CD14-positive monocyte (primary cell): ENCODE data around the gene ADGRG1. TPM values are rescaled to one million over a fixed set of nuclear protein-coding genes. Genes with fewer than 3 reads are reported as not detected.

ENCODE experiments used
- DNase-seq, 3 donors: peaks; one replicate each; pipeline ENCODE4 v3.0.0-alpha.2; 2011 to 2022
- H2AFZ ChIP-seq: 2 replicates; pipeline ENCODE4 v1.6.0; 2012; ENCODE audit warnings: mild to moderate bottlenecking, low read depth, low read length, inconsistent platforms; ENCODE audit not compliant: insufficient read depth, poor library complexity, severe bottlenecking
- H3K27ac ChIP-seq, 2 donors: 1 replicate in 1 of 2; 2 replicates in 1 of 2; pipeline ENCODE4 v1.5.1; 2012 to 2013; ENCODE audit warnings: low read length in 2 of 2, control low read depth in 1 of 2, inconsistent platforms in 1 of 2, low read depth in 1 of 2, mild to moderate bottlenecking in 1 of 2
- H3K27me3 ChIP-seq, 2 donors: one replicate each; pipeline versions ENCODE4 v1.6.0 to v1.6.1; 2011 to 2013; ENCODE audit warnings: low read length in 2 of 2; ENCODE audit not compliant: control insufficient read depth in 2 of 2, insufficient read depth in 2 of 2
- H3K36me3 ChIP-seq, 2 donors: replicated peaks in 1 of 2; 1 replicate in 1 of 2; 2 replicates in 1 of 2; pipeline versions ENCODE4 v1.5.1 to v1.6.1; 2012 to 2013; ENCODE audit warnings: low read length in 2 of 2, control low read depth in 1 of 2, inconsistent platforms in 1 of 2, mild to moderate bottlenecking in 1 of 2; ENCODE audit not compliant: insufficient read depth in 2 of 2, control insufficient read depth in 1 of 2
- H3K4me1 ChIP-seq, 2 donors: 1 replicate in 1 of 2; 2 replicates in 1 of 2; pipeline versions ENCODE4 v1.5.1 to v1.6.1; 2012 to 2013; ENCODE audit warnings: low read length in 2 of 2, control low read depth in 1 of 2, inconsistent platforms in 1 of 2, mild to moderate bottlenecking in 1 of 2, moderate library complexity in 1 of 2; ENCODE audit not compliant: insufficient read depth in 2 of 2, control insufficient read depth in 1 of 2
- H3K4me2 ChIP-seq: replicated peaks from 2 replicates; pipeline ENCODE3; 2012; ENCODE audit warnings: low read length, moderate library complexity, mild to moderate bottlenecking; ENCODE audit not compliant: poor library complexity, severe bottlenecking; ENCODE audit errors: extremely low read depth
- H3K4me3 ChIP-seq, 3 experiments: fragments of 200-600 bp in 1 of 3; sonication (generic) in 1 of 3; replicated peaks in 1 of 3; 1 replicate in 2 of 3; 2 replicates in 1 of 3; pipeline ENCODE4 v1.5.1; 2011 to 2013; ENCODE audit warnings: low read length in 3 of 3, mild to moderate bottlenecking in 3 of 3, control low read depth in 2 of 3, low read depth in 2 of 3, inconsistent platforms in 1 of 3, moderate library complexity in 1 of 3
- H3K79me2 ChIP-seq: 2 replicates; pipeline ENCODE4 v1.6.0; 2012; ENCODE audit warnings: mild to moderate bottlenecking, control low read depth, inconsistent platforms, low read length, moderate library complexity; ENCODE audit not compliant: insufficient read depth
- H3K9ac ChIP-seq: 2 replicates; pipeline ENCODE4 v1.6.0; 2017; ENCODE audit warnings: low read length, mild to moderate bottlenecking; ENCODE audit not compliant: insufficient read depth, poor library complexity, severe bottlenecking
- H3K9me3 ChIP-seq, 2 donors: replicated peaks in 1 of 2; 1 replicate in 1 of 2; 2 replicates in 1 of 2; pipeline versions ENCODE4 v1.5.1 to v1.6.1; 2012 to 2013; ENCODE audit warnings: low read length in 2 of 2, control low read depth in 1 of 2; ENCODE audit not compliant: control insufficient read depth in 1 of 2, insufficient read depth in 1 of 2
- H4K20me1 ChIP-seq: 2 replicates; pipeline ENCODE4 v1.6.0; 2012; ENCODE audit warnings: mild to moderate bottlenecking, low read length, control low read depth, moderate library complexity; ENCODE audit not compliant: insufficient read depth
- H3K27ac Mint-ChIP-seq, 7 donors: one replicate each; pipeline ENCODE4 v1.8.0; 2020; ENCODE audit warnings: mild to moderate bottlenecking in 7 of 7, mixed read lengths in 7 of 7, moderate library complexity in 6 of 7, inconsistent platforms in 2 of 7
- H3K27me3 Mint-ChIP-seq, 3 donors: one replicate each; pipeline ENCODE4 v1.8.0; 2021 to 2022; ENCODE audit warnings: low read depth in 3 of 3, mild to moderate bottlenecking in 3 of 3, mixed read lengths in 3 of 3, moderate library complexity in 3 of 3, inconsistent platforms in 1 of 3
- H3K36me3 Mint-ChIP-seq, 2 donors: one replicate each; pipeline ENCODE4 v1.8.0; 2020; ENCODE audit warnings: mixed read lengths in 2 of 2, inconsistent platforms in 1 of 2, mild to moderate bottlenecking in 1 of 2
- H3K4me1 Mint-ChIP-seq: one replicate; pipeline ENCODE4 v1.8.0; 2020; ENCODE audit warnings: mild to moderate bottlenecking, mixed read lengths
- H3K4me3 Mint-ChIP-seq, 2 donors: one replicate each; pipeline ENCODE4 v1.8.0; 2020; ENCODE audit warnings: mild to moderate bottlenecking in 2 of 2, mixed read lengths in 2 of 2, moderate library complexity in 1 of 2
- H3K9me3 Mint-ChIP-seq, 7 donors: one replicate each; pipeline ENCODE4 v1.8.0; 2020 to 2022; ENCODE audit warnings: mixed read lengths in 7 of 7, mild to moderate bottlenecking in 6 of 7, moderate library complexity in 6 of 7, inconsistent platforms in 2 of 7
- CTCF ChIP-seq: fragments of 200-600 bp; IDR thresholded peaks from one replicate; pipeline ENCODE4 v1.8.0; 2022; ENCODE audit warnings: antibody characterized with exemption, mild to moderate bottlenecking
- WGBS: methylation state at CpG from one replicate; pipeline ENCODE4 v1.1.5; 2013; ENCODE audit warnings: missing lambda C conversion rate; ENCODE audit not compliant: insufficient coverage; 5-methylcytosine and 5-hydroxymethylcytosine counted together
- intact Hi-C, 2 donors: fragments of 100-400 bp; cut with micrococcal nuclease; formaldehyde crosslinking; loops; one replicate each; pipeline versions ENCODE4 v1.15.0 to v1.15.1; 2023
- polyA plus RNA-seq, 3 donors: library from polyadenylated mRNA; depleted of rRNA in 1 of 3; unstranded in 2 of 3; stranded (reverse) in 1 of 3; fragments of 300-500 nt in 2 of 3; fragments of >200 nt in 1 of 3; fragmentation: Illumina TruSeq in 2 of 3; gene quantifications; 1 replicate in 2 of 3; 2 replicates in 1 of 3; pipeline ENCODE4 v1.2.3, GENCODE V29; 2012 to 2021

The ADGRG1 gene
- polyA plus RNA-seq, 3 donors = 0.07 to 0.39 (median 0.08) TPM

GRCh38 chr16:57615813-57616212, 12.6 kb upstream of the ADGRG1 start:
- Mint-ChIP-seq H3K4me1 (no peaks in the 10 kb centered on the region), H3K27me3 (peaks cover 0 to 5% (median 0%) of the 10 kb centered on the region in 3 donors), H3K9me3 (no peaks in the 10 kb centered on the region), H3K27ac (peak overlapping the region in 1 of 7 donors; percentile 40), H3K36me3 (no peaks in the 10 kb centered on the region), H3K4me3 (no peak overlapping the region)
- Histone ChIP-seq H3K4me3 (no peak overlapping the region), H3K9me3 (no peaks in the 10 kb centered on the region), H3K36me3 (no peaks in the 10 kb centered on the region), H3K9ac (no peak overlapping the region), H3K27me3 (no peaks in the 10 kb centered on the region), H3K4me2 (no peak overlapping the region), H3K4me1 (no peaks in the 10 kb centered on the region), H4K20me1 (no peaks in the 10 kb centered on the region), H3K27ac (no peak overlapping the region), H3K79me2 (no peaks in the 10 kb centered on the region), H2AFZ (no peak overlapping the region)
- WGBS = 98% methylated on average over 5 of the region's 10 CpGs
- DNase-seq = no peak
- intact Hi-C loops = no loop called here
- TF ChIP-seq CTCF = no peak

- no peaks in the 10 kb centered on the region for H3K27me3 ChIP-seq
- H2AFZ ChIP-seq = no peak overlapping the region
- Mint-ChIP-seq H3K36me3 (no peaks in the 10 kb centered on the region), H3K27me3 (peaks cover 0 to 6% (median 1%) of the 10 kb centered on the region in 3 donors), H3K4me1 (no peaks in the 10 kb centered on the region), H3K9me3 (no peaks in the 10 kb centered on the region), H3K27ac (no peak overlapping the region), H3K4me3 (no peak overlapping the region)
- H3K4me2 ChIP-seq = no peak overlapping the region
- DNase-seq = no peak
- H3K9me3 ChIP-seq = no peaks in the 10 kb centered on the region
- no peaks in the 10 kb centered on the region for H4K20me1 ChIP-seq
- H3K36me3 ChIP-seq = no peaks in the 10 kb centered on the region
- no peak overlapping the region for H3K9ac ChIP-seq
- H3K4me3 ChIP-seq = no peak overlapping the region
- no peaks in the 10 kb centered on the region for H3K4me1 ChIP-seq
- intact Hi-C loops = no loop called here
- WGBS = 100% methylated on average over 4 of the region's 7 CpGs
- no peak overlapping the region for H3K27ac ChIP-seq
- H3K79me2 ChIP-seq = no peaks in the 10 kb centered on the region
- no peak for TF ChIP-seq CTCF
These were observed 12.2 kb upstream of the ADGRG1 start for GRCh38 chr16:57616241-57616640.
